SHP77 treated with DMSO at 0.1 percent for 48 hours (cell line): ENCODE measurements around the gene ASIC5.

Experiments
- DNase-seq: peaks from one replicate; lab custom pipeline; 2025; lab: John Stamatoyannopoulos, UW

ASIC5 gene

GRCh38 chr4:155879767-155880166 is 13.7 kb upstream of the ASIC5 start:
- no peak for DNase-seq

GRCh38 chr4:155878611-155879010 is 12.5 kb upstream of the ASIC5 start:
- no peak for DNase-seq

GRCh38 chr4:155877971-155878370 is 11.9 kb upstream of the ASIC5 start:
- DNase-seq = no peak

GRCh38 chr4:155875878-155876277 is 9.8 kb upstream of the ASIC5 start:
- no peak for DNase-seq

GRCh38 chr4:155855897-155856296 is 10.2 kb downstream of the ASIC5 start:
- DNase-seq = no peak

- DNase-seq = peak; percentile 55
Measured at GRCh38 chr4:155854582-155855226, 11.4 kb downstream of the ASIC5 start.

GRCh38 chr4:155853189-155853588 is 12.9 kb downstream of the ASIC5 start:
- no peak for DNase-seq

GRCh38 chr4:155849042-155849441 is 17.0 kb downstream of the ASIC5 start:
- no peak for DNase-seq

- no peak for DNase-seq
Measured at GRCh38 chr4:155846929-155847328, 19.1 kb downstream of the ASIC5 start.

GRCh38 chr4:155842080-155842479 is 24.0 kb downstream of the ASIC5 start:
- no peak for DNase-seq

- DNase-seq = no peak
Measured at GRCh38 chr4:155837203-155837796, 28.8 kb downstream of the ASIC5 start.

GRCh38 chr4:155832664-155833063 is 33.4 kb downstream of the ASIC5 start:
- no peak for DNase-seq

GRCh38 chr4:155828628-155829027 is 37.4 kb downstream of the ASIC5 start:
- no peak for DNase-seq

- DNase-seq = no peak
Measured at GRCh38 chr4:155822572-155822971, 43.5 kb downstream of the ASIC5 start.

- no peak for DNase-seq
Measured at GRCh38 chr4:155820887-155821518, 45.1 kb downstream of the ASIC5 start.

GRCh38 chr4:155819066-155819465 is 47.0 kb downstream of the ASIC5 start:
- DNase-seq = no peak

- DNase-seq = no peak
Measured at GRCh38 chr4:155818639-155819038, 47.4 kb downstream of the ASIC5 start.

GRCh38 chr4:155811083-155811482 is 55.0 kb downstream of the ASIC5 start:
- no peak for DNase-seq

- no peak for DNase-seq
Measured at GRCh38 chr4:155809835-155810234, 56.2 kb downstream of the ASIC5 start.

GRCh38 chr4:155807021-155807420 is 59.1 kb downstream of the ASIC5 start:
- no peak for DNase-seq

- DNase-seq = no peak
Measured at GRCh38 chr4:155805016-155805415, 61.1 kb downstream of the ASIC5 start.

GRCh38 chr4:155802190-155802959 is 63.7 kb downstream of the ASIC5 start:
- DNase-seq = no peak
